GM19238 (cell line): Measurements from ENCODE around the gene OR1D5.
"Not testable (repeated sequence)": the region's sequence is repeated elsewhere in the genome, so short reads cannot be mapped to it uniquely, and the experiment has no call there.

Experiments used
- DNase-seq: peaks from one replicate; pipeline ENCODE4 v3.0.0; 2011; ENCODE audit warnings: low spot score; ENCODE audit not compliant: insufficient read length

The OR1D5 gene

GRCh38 chr17:3063507-3063906 is at the start of gene OR1D5:
TSS of gene OR1D5 (minus strand) at chr17:3063607. CDS start at chr17:3063607, 0 bp downstream.
- not testable (repeated sequence) for DNase-seq

- DNase-seq: no peak
These were observed 40.9 kb upstream of the OR1D5 start, which contains the start of gene OR1D2 for GRCh38 chr17:3104322-3104721. TSS of gene OR1D2 (minus strand) at chr17:3104422. CDS start at chr17:3092996, 11,426 bp downstream.

GRCh38 chr17:3073850-3074249 is 10.4 kb upstream of the OR1D5 start:
- DNase-seq: not testable (repeated sequence)

- not testable (repeated sequence) for DNase-seq
These were observed 1.8 kb upstream of the OR1D5 start for GRCh38 chr17:3065192-3065591.

GRCh38 chr17:3062824-3063377 is 506 bp downstream of the OR1D5 start:
- not testable (repeated sequence) for DNase-seq

GRCh38 chr17:3054868-3055267 is 8.5 kb downstream of the OR1D5 start:
- not testable (repeated sequence) for DNase-seq

GRCh38 chr17:3049705-3050295 is 13.6 kb downstream of the OR1D5 start:
- DNase-seq: no peak

- DNase-seq: peak; percentile 78
These were observed 14.5 kb downstream of the OR1D5 start for GRCh38 chr17:3048727-3049471.

GRCh38 chr17:3046753-3047152 is 16.7 kb downstream of the OR1D5 start:
- DNase-seq: no peak

DNA sequence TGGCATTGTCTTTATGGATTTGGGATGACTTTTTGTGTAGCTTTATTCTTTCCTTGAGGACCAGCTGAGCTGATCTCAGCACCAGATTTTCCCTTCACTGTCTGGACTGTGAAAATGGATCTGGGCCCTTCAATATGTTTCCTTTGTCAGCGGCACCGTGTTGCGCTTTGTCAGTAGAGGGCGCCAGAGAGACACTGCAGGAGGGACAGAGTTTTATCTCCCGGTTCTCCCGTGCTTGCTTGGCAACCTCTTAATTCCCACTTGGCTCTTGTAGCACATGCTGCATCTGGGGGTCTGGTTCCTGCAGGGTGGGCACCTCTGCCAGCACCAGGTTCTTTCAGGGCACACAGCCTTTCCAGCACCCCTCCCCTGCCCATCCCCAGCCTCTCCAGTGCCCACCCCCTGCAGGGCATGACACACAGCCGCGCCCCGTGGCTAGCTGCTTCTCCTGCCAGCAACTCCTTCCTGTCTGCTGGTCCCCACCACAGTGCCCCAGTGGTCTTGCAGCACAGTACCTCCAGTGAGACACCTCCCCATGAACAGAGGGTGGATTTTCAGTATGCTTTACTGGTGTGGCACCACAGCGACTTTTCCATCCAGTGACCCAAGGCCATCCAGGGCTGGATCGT is 19.6 kb downstream of the OR1D5 start:
- DNase-seq: no peak

GRCh38 chr17:3040882-3041281 is 22.5 kb downstream of the OR1D5 start:
- DNase-seq: no peak

DNA sequence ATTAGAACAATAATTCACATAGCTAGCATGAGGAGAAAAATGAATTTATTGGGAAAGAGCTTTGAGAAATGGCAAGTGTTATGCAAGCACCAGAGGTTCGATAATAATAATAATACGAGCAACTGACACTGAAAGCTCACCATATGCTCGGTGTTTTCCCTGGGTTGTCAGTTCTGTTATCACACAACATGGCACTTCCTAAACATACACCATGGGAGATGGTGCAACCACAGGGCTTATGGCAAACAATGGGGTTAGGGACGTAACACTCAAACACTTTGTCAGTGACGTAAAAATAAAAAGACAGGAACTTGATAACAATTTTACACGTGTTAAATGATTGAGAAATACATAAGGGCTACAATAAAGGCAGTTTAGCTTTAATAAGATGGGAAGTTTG is 23.7 kb downstream of the OR1D5 start:
- no peak for DNase-seq

GRCh38 chr17:3038941-3039340 is 24.5 kb downstream of the OR1D5 start:
- no peak for DNase-seq

DNA sequence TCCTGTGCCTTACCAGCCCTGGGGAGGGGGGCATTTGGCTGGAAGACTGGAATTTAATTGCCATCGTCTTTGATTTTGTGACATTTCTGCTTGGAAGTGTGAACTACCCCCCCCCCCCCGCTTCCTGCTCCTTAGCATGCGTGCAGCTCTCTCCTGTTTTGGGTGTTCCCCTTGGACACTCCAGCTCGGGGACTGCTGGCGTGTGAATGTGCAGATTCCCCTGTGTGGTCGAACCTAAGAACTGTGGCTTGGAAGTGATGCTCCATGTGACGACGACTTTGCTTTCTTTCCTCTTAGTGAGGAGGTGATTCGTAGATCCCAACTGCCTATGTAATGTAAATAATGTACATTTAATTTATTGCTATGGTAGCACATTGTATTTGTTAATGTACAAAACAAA is 26.1 kb downstream of the OR1D5 start:
- DNase-seq: no peak

DNA sequence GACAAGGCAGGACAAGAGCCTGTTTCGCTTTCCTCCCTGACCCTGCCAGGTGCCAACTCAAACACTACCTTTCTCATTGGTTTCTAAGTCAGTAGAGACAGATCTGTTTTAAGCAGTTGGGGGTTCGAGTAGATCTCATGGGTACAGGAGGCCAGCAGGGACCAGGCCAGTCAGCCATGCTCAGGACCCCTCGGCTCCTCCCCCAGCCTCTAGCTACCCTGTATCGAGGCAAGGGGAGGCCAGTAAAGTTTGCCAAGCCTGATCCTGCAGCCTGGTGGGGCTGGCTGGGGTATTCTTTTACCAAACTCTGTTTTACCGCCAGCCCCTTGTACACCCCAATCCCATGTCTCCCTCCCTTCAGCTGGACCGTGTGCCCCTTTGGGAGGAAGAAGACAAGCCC is 26.6 kb downstream of the OR1D5 start:
- DNase-seq: no peak

DNA sequence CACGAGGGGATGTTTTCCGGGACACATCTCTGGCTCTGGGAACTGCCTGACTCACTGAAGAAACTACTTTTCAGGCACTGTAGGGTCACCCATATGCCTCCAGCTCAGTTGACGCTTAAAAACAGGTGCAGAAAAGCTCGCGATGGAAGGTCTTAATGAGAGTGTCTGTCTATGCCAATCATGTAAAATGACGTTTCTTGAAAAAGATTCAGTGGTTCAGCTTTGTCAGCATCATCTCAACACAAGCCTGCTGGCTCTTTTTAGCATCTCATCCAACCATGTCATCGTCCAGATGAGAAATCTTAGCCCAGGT is 27.5 kb downstream of the OR1D5 start:
- DNase-seq: no peak

- no peak for DNase-seq
These were observed 28.0 kb downstream of the OR1D5 start for GRCh38 chr17:3035256-3035967.

DNA sequence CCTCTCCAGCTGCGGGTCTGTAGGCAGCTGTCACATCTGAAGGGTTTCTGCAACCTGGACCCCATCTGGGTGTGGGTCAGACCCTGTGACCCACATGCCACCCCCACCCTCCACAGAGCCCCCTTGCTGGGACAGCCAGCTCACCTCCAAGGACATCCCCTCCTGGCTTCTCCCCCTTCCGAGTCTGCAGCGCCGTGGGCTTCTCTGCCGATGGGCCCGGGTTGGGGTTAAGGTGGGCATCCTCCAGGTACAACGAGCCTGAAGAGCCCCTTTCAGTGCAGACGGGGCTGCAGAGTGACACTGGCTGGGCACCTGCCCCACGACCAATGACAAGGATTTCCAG is 28.9 kb downstream of the OR1D5 start:
- DNase-seq: no peak

- DNase-seq: no peak
These were observed 29.4 kb downstream of the OR1D5 start for GRCh38 chr17:3033741-3034577.

DNA sequence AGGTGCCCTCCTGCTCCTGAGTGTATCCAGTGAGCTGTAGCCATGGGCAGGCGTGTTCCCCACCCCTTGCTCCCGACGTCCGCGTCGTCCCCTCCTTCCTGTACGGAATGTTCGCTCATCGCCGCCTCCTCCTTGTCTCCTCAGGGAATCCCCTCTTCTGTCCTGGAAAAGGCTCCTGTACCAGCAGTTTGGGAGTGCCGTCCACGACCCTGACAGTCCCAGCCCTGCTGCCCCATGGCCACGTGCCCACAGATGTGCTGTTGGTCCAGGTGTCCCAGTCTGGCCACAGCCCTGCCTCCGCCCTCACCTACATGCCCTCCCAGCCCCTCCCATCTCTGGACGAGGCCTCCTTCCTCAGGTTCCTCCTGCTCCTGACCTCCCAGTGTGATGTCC is 30.2 kb downstream of the OR1D5 start:
- no peak for DNase-seq
